CD4-positive, alpha-beta T cell (primary cell): ENCODE data around the gene PM20D1. TPM values are rescaled to one million over a fixed set of nuclear protein-coding genes. Genes with fewer than 3 reads are reported as not detected.
"Not testable (repeated sequence)": the region's sequence is repeated elsewhere in the genome, so short reads cannot be mapped to it uniquely, and the experiment has no call there.

Experiments
- ATAC-seq: fragments of 200-7000 bp; cut with Tn5 transposase; one replicate; pipeline ENCODE4 v1.10.0; 2022; ENCODE audit warnings: mild to moderate bottlenecking; ENCODE audit not compliant: poor library complexity
- CTCF ChIA-PET: fragments of 350-600 bp; sonication (Branson Sonifier 250); formaldehyde crosslinking; loops from one replicate; lab custom pipeline; 2021; ENCODE audit warnings: antibody characterized with exemption, inconsistent platforms; lab: Charles Lee
- POLR2A ChIA-PET: fragments of 350-600 bp; sonication (Branson Sonifier 250); formaldehyde crosslinking; loops from one replicate; lab custom pipeline; 2021; ENCODE audit warnings: antibody characterized with exemption, inconsistent platforms; lab: Charles Lee
- DNase-seq, 14 experiments: peaks; one replicate each; pipeline ENCODE4 v3.0.0-alpha.2; 2013 to 2020; ENCODE audit warnings: mixed read lengths in 2 of 14
- H3K27ac ChIP-seq, 2 donors: one replicate each; pipeline versions ENCODE4 v1.5.1 to v1.7.0; 2013; ENCODE audit warnings: low read length in 2 of 2, low read depth in 1 of 2, mild to moderate bottlenecking in 1 of 2
- H3K27me3 ChIP-seq, 2 experiments: 1 replicate in 1 of 2; 2 replicates in 1 of 2; pipeline versions ENCODE4 v1.6.1 to v1.7.0; 2013; ENCODE audit warnings: low read length in 2 of 2, control low read depth in 1 of 2, mild to moderate bottlenecking in 1 of 2, moderate library complexity in 1 of 2; ENCODE audit not compliant: insufficient read depth in 2 of 2, control insufficient read depth in 1 of 2
- H3K36me3 ChIP-seq: one replicate; pipeline ENCODE4 v1.6.1; 2013; ENCODE audit warnings: low read length, control low read depth; ENCODE audit not compliant: insufficient read depth
- H3K4me1 ChIP-seq: one replicate; pipeline ENCODE4 v1.6.1; 2013; ENCODE audit warnings: low read length, control low read depth; ENCODE audit not compliant: insufficient read depth
- H3K4me3 ChIP-seq: one replicate; pipeline ENCODE4 v1.5.1; 2013; ENCODE audit warnings: mild to moderate bottlenecking, low read length, moderate library complexity
- H3K9me3 ChIP-seq, 2 experiments: 1 replicate in 1 of 2; 2 replicates in 1 of 2; pipeline versions ENCODE4 v1.6.1 to v1.7.0; 2013; ENCODE audit warnings: low read length in 2 of 2, mild to moderate bottlenecking in 2 of 2, control low read depth in 1 of 2, moderate library complexity in 1 of 2; ENCODE audit not compliant: control insufficient read depth in 1 of 2, insufficient read depth in 1 of 2
- H3K27ac Mint-ChIP-seq: one replicate; pipeline ENCODE4 v1.8.0; 2020; ENCODE audit warnings: mixed read lengths
- H3K27me3 Mint-ChIP-seq: one replicate; pipeline ENCODE4 v1.8.0; 2021; ENCODE audit warnings: mixed read lengths
- H3K36me3 Mint-ChIP-seq: one replicate; pipeline ENCODE4 v1.8.0; 2021; ENCODE audit warnings: low read depth, mixed read lengths
- H3K4me1 Mint-ChIP-seq: one replicate; pipeline ENCODE4 v1.8.0; 2021; ENCODE audit warnings: low read depth, mixed read lengths
- H3K4me3 Mint-ChIP-seq: one replicate; pipeline ENCODE4 v1.8.0; 2020; ENCODE audit warnings: mild to moderate bottlenecking, mixed read lengths
- H3K9me3 Mint-ChIP-seq: one replicate; pipeline ENCODE4 v1.8.0; 2020; ENCODE audit warnings: mixed read lengths
- intact Hi-C, 2 experiments: fragments of 100-400 bp; cut with DNase I in 1 of 2; cut with micrococcal nuclease in 1 of 2; formaldehyde crosslinking; loops; one replicate each; pipeline versions ENCODE4 v1.15.1 to v1.9.0; 2023 to 2025; cut with DNase I, micrococcal nuclease
- total RNA-seq, 174 experiments: library from RNA in 2 of 174; stranded (reverse) in 2 of 174; gene quantifications; one replicate each; pipeline ENCODE4 v1.2.3 and lab custom pipeline; 2021 to 2026
- TF ChIP-seq, protein P1 (sequence below): fragments of 200-600 bp; IDR thresholded peaks from one replicate; pipeline ENCODE4 v1.8.0; 2022; ENCODE audit warnings: antibody characterized with exemption, mild to moderate bottlenecking

Gene PM20D1
- total RNA-seq, 2 experiments from 2014 or later: 1.2 to 1.4 TPM

DNA sequence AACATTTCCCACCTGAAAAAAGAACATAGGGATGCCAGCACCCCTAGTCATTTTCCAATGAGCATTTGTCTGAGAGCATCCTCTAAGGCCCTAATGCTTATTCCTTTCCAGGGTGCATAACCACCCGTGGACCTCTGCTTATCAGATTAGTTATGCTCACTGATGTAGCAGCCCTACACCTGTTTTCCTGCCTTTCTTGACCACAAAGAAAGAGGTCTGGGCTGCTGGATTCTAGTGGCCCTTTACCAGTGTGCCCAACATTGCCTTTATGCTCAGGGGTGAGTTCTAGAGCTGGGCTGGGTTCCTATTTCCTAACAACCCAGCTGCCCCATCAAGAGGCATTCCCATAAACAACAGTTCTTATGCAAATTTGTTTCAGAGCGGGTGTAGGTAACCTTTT, 20.3 kb upstream of the PM20D1 start:
- no peaks in the 10 kb centered on the region for H3K9me3 ChIP-seq
- H3K4me3 ChIP-seq: no peak overlapping the region
- H3K4me1 ChIP-seq: no peaks in the 10 kb centered on the region
- H3K4me3 Mint-ChIP-seq: no peak overlapping the region
- POLR2A ChIA-PET: no interaction called here
- intact Hi-C loops: no loop called here
- DNase-seq (no peak), ATAC-seq (no peak)
- H3K9me3 Mint-ChIP-seq: no peaks in the 10 kb centered on the region
- H3K4me1 Mint-ChIP-seq: no peaks in the 10 kb centered on the region
- peaks cover 8% of the 10 kb centered on the region for H3K27me3 Mint-ChIP-seq
- H3K36me3 Mint-ChIP-seq: no peaks in the 10 kb centered on the region
- TF ChIP-seq, protein P1, sequence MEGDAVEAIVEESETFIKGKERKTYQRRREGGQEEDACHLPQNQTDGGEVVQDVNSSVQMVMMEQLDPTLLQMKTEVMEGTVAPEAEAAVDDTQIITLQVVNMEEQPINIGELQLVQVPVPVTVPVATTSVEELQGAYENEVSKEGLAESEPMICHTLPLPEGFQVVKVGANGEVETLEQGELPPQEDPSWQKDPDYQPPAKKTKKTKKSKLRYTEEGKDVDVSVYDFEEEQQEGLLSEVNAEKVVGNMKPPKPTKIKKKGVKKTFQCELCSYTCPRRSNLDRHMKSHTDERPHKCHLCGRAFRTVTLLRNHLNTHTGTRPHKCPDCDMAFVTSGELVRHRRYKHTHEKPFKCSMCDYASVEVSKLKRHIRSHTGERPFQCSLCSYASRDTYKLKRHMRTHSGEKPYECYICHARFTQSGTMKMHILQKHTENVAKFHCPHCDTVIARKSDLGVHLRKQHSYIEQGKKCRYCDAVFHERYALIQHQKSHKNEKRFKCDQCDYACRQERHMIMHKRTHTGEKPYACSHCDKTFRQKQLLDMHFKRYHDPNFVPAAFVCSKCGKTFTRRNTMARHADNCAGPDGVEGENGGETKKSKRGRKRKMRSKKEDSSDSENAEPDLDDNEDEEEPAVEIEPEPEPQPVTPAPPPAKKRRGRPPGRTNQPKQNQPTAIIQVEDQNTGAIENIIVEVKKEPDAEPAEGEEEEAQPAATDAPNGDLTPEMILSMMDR: no peak
- CTCF ChIA-PET: no interaction called here
- H3K36me3 ChIP-seq: no peaks in the 10 kb centered on the region
- H3K27ac ChIP-seq: no peak overlapping the region
- H3K27me3 ChIP-seq: no peaks in the 10 kb centered on the region
- no peak overlapping the region for H3K27ac Mint-ChIP-seq

DNA sequence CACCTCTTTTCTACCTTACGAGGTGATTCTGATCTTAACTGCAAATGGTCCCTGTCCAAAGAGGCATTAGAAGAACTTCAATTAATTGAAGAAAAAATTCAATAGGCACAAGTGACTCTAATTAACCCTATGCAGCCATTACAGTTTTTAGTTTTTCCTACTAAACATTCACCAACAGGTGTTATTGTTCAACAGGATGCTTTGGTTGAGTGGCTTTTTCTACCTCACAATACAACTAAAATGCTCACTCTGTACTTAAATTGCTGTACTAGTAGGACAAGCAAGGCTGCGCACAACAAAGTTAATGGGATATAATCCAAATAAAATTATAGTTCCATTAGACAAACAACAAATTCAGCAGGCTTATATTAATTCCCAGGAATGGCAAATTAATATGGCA, 11.6 kb upstream of the PM20D1 start:
- TF ChIP-seq, protein P1: no peak
- no peaks in the 10 kb centered on the region for H3K27me3 Mint-ChIP-seq
- Histone ChIP-seq H3K36me3 (no peaks in the 10 kb centered on the region), H3K27ac (no peak overlapping the region), H3K9me3 (no peaks in the 10 kb centered on the region), H3K4me3 (no peak overlapping the region), H3K27me3 (no peaks in the 10 kb centered on the region), H3K4me1 (no peaks in the 10 kb centered on the region)
- H3K4me1 Mint-ChIP-seq: no peaks in the 10 kb centered on the region
- H3K27ac Mint-ChIP-seq: no peak overlapping the region
- ATAC-seq: no peak
- ChIA-PET CTCF (no interaction called here), POLR2A (no interaction called here)
- no peak for DNase-seq
- no peak overlapping the region for H3K4me3 Mint-ChIP-seq
- intact Hi-C loops: no loop called here
- H3K9me3 Mint-ChIP-seq: peaks cover 4% of the 10 kb centered on the region
- no peaks in the 10 kb centered on the region for H3K36me3 Mint-ChIP-seq

DNA sequence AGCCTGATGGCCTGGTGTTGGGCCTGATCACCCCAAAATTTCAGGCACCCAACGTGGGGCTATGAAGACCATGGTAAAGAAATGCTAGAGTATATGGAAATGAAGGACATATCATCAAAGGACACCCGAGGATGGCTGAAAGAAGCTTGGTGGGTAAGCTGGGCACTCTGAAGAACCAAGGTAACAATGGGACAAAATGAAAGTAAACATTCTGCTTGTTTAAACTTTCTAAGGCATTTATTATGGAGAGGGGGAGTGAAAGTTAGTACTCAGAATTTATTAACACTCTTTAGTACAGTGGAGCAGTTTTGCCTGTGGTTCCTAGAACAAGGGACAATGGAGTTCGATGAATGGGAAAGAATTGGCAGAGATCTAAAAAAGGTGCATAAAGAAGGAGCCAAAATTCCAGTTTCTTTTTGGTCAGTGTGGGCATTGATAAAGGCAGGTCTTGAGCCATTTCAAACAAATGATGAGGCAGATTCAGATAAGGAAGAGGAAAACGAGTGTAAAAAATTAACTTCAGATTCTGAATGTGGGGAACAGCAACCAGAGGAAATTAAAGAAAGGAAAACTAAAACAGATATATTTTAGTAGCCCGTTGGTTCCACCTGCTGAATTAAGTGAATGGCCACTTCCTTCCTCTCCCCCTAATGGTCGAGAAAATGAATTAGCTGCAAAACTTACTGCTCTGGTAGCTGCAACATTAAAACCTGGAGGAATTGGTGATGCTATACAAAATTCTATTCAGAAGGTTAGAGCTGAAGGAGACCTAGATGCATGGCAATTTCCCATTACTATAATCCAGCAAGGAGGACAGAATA, 8.4 kb upstream of the PM20D1 start:
- ATAC-seq (no peak), DNase-seq (no peak)
- H3K27ac ChIP-seq: no peak overlapping the region
- TF ChIP-seq, protein P1: no peak
- Mint-ChIP-seq H3K27me3 (no peaks in the 10 kb centered on the region), H3K9me3 (peaks cover 13% of the 10 kb centered on the region), H3K4me3 (no peak overlapping the region), H3K4me1 (no peaks in the 10 kb centered on the region), H3K36me3 (no peaks in the 10 kb centered on the region), H3K27ac (no peak overlapping the region)
- H3K27me3 ChIP-seq: no peaks in the 10 kb centered on the region
- H3K4me3 ChIP-seq: no peak overlapping the region
- H3K36me3 ChIP-seq: no peaks in the 10 kb centered on the region
- ChIA-PET POLR2A (interaction anchor here (1.4 kb wide), 1 partner anchor 8 kb away, joined by 5 read pairs; the partner anchor contains the start of gene PM20D1), CTCF (no interaction called here)
- H3K9me3 ChIP-seq: no peaks in the 10 kb centered on the region
- H3K4me1 ChIP-seq: no peaks in the 10 kb centered on the region
- intact Hi-C loops: no loop called here

DNA sequence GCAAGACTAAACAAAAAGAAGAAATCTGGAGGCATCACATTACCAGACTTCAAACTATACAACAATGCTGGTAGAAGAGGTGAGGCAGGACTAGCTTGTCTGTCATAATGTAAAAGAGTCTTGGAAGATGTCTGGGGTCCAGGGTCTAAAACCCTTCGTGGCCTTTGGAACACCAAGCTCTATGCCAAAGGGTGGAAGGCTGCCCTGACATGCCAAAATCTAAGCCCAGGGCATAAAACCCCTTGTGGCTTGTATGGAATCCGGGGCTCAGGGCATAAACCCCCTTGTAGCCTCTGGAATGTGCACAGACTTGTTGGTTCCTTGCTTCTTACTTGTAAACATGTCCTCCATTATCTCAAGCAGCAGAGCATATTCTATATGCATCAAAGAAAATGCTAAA, 7.6 kb upstream of the PM20D1 start:
- H3K27me3 Mint-ChIP-seq: not testable (repeated sequence)

More for the DNA sequence above, 7.6 kb upstream of the PM20D1 start:
- H3K27ac ChIP-seq, H3K9me3 ChIP-seq, H3K36me3 Mint-ChIP-seq, H3K4me3 ChIP-seq, H3K27ac Mint-ChIP-seq, CTCF ChIA-PET, H3K4me1 ChIP-seq, DNase-seq, POLR2A ChIA-PET, H3K36me3 ChIP-seq, H3K4me3 Mint-ChIP-seq, H3K27me3 ChIP-seq, intact Hi-C loops, ATAC-seq, H3K4me1 Mint-ChIP-seq: not testable (repeated sequence)
- peaks cover 13% of the 10 kb centered on the region for H3K9me3 Mint-ChIP-seq
